Measurements from ENCODE around the gene RAB3IL1. TPM values are rescaled to one million over a fixed set of nuclear protein-coding genes. Genes with fewer than 3 reads are reported as not detected.

Gene RAB3IL1
- total and polyA plus RNA-seq, 9 of the 15 experiments (the other 6 are each of a cell fraction or from before 2014, with no cell fraction given): 0.15 to 42.6 (median 15.5) TPM

GRCh38 chr11:61954106-61954850, 36.9 kb upstream of the RAB3IL1 start (continued):
- TF ChIP-seq PBX2 (CRISPR knock-in tag; IDR thresholded peaks at IDR 0.05; ENCODE audit: low read depth) (no peak), PBX2 (tag; conservative IDR thresholded peaks at IDR 0.05; ENCODE audit: low read depth) (peak; percentile 85), DACH1 (IDR thresholded peaks at IDR 0.05; ENCODE audit: partially characterized antibody) (no peak), ZNF347 (CRISPR knock-in tag; IDR thresholded peaks at IDR 0.05; ENCODE audit: low read depth) (no peak), SREBF2 (CRISPR knock-in tag; IDR thresholded peaks at IDR 0.05) (no peak), DNMT1 (IDR thresholded peaks at IDR 0.05) (no peak), ZNF707 (CRISPR knock-in tag; conservative IDR thresholded peaks at IDR 0.05) (no peak), MECOM (CRISPR knock-in tag; IDR thresholded peaks at IDR 0.05) (no peak), ARHGAP35 (IDR thresholded peaks at IDR 0.05; ENCODE audit: partially characterized antibody) (no peak), SRF (CRISPR knock-in tag; IDR thresholded peaks at IDR 0.05) (no peak), TEAD1 (CRISPR knock-in tag; IDR thresholded peaks at IDR 0.05) (peak; percentile 17 to 31; a peak in 1 of 4 replicates), CBX5 (IDR thresholded peaks at IDR 0.05; ENCODE audit: borderline replicate concordance, low read depth) (no peak), TCFL5 (CRISPR knock-in tag; conservative IDR thresholded peaks at IDR 0.05) (no peak), CC2D1A (IDR thresholded peaks at IDR 0.05) (0 out of 2 replicates have a peak, but pooled peaks have one; percentile 11), PREB (CRISPR knock-in tag; IDR thresholded peaks at IDR 0.05) (no peak), OTX1 (CRISPR knock-in tag; IDR thresholded peaks at IDR 0.05) (no peak), ZBTB9 (CRISPR knock-in tag; IDR thresholded peaks at IDR 0.05) (no peak), RNF2 (IDR thresholded peaks at IDR 0.05) (no peak), POLR2AphosphoS5 (IDR thresholded peaks at IDR 0.05; ENCODE audit: control insufficient read depth, insufficient read depth, low read depth, low read length) (no peak), CHD2 (IDR thresholded peaks at IDR 0.05; ENCODE audit: low read depth, low read length) (no peak), JUND (IDR thresholded peaks at IDR 0.05; ENCODE audit: borderline replicate concordance, low read depth, low read length) (peak; percentile 50; the same call in 1 of the 2 replicates), JUND (tag; IDR thresholded peaks at IDR 0.05; ENCODE audit: borderline replicate concordance, low read depth, low read length) (peak; percentile 45; the same call in 1 of the 3 replicates), RCOR1 (IDR thresholded peaks at IDR 0.05; ENCODE audit: borderline replicate concordance in 1 of 2, low read depth in 2 of 2, low read length in 2 of 2) (peak in 1 of 2 experiments; percentile 10; a peak in 1 of 4 replicates), ZNF124 (CRISPR knock-in tag; IDR thresholded peaks at IDR 0.05) (no peak), SMARCA5 (IDR thresholded peaks at IDR 0.05) (peak; percentile 80; the same call in 1 of the 2 replicates), DPF2 (IDR thresholded peaks at IDR 0.05) (peak; percentile 57; the same call in 1 of the 2 replicates)

Measured in K562 (cell line).